Germinal center (tissue), 1 donor: ENCODE data around the gene IQCB1.
"Not testable (repeated sequence)": the region's sequence is repeated elsewhere in the genome, so short reads cannot be mapped to it uniquely, and the experiment has no call there.

Source experiments
- DNase-seq: peaks from one replicate; pipeline ENCODE4 v3.0.0; 2012; ENCODE audit warnings: mixed read lengths, low spot score

Gene IQCB1

DNA sequence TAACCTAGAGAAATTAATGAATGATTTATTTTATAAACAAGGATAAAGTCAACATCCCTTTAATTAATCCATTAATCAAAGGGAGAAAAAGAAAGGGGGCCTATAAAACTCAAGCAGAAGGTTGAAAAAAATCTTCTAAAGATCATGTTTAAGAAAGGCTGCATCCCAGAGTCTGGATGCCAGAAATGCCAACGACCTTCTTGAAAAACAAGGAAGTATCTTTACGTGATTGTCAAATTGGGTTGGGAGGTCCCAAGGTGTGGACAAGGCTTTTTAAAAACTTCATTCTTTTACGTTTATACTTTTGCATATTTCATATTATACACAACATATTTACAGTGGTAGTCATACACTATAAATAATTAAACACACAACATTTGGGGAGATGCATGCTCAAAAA lies 86.9 kb downstream of the IQCB1 start:
- no peak for DNase-seq

DNA sequence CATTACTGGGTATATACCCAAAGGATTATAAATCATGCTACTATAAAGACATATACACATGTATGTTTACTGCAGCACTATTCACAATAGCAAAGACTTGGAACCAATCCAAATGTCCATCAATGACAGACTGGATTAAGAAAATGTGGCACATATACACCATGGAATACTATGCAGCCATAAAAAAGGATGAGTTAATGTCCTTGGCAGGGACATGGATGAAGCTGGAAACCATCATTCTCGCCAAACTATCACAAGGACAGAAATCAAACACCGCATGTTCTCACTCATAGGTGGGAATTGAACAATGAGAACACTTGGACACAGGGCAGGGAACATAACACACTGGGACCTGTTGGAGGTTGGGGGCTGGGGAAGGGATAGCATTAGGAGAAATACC lies 91.8 kb downstream of the IQCB1 start:
- not testable (repeated sequence) for DNase-seq

DNA sequence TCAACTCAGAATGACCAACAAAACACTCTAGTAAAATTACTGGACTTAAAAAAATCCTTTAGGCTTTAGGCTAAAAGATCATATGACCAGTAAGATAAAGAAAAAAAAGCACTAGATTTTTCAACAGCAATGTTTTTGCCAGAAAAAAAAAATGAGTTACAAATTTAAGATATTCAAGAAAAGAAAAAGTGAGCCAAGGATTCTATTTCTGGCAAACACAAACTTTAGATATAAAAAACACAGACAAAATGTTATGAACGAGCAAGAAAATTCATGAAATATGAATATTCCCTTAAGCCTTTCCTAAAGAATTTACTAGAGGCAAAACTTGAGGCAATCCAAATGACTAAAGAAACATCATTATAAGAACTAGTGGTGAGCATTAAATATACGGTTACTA lies 94.0 kb downstream of the IQCB1 start:
- DNase-seq, result no peak

DNA sequence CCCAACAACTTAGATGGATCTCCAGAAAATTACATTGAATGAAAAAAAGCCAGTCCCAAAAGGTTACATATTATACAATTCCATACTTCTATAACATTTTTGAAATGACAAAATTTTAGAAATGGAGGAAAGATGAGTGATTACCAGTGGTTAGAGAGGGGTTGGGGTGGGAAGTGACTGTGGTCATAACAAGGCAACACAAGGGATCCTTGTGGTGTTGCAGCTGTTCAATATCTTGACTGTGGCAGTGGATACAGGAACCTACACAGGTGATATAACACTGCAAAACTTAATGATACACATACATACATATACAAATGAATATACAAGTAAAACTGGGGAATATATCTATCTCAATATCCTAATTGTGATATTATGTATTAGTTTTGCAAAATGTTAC lies 95.0 kb downstream of the IQCB1 start:
- DNase-seq, result no peak

DNA sequence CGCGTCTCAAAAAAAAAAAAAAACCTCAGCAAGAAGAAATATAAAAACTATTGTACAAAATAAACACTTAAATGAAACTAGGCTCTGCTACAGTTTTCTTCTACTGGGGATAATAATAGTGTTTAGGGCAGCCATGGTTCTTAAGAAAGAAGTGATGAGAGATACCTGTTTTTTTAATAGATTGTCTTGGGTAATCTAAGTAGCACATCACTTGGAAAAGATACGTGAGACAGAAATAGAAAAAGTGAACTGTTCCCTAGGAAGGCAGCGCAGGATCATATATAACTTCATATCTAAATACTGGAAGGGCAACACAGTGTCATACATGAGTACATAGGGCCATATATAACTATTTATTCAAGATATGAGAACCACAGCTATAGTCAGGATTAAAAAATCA lies 97.2 kb downstream of the IQCB1 start:
- DNase-seq, result no peak

DNA sequence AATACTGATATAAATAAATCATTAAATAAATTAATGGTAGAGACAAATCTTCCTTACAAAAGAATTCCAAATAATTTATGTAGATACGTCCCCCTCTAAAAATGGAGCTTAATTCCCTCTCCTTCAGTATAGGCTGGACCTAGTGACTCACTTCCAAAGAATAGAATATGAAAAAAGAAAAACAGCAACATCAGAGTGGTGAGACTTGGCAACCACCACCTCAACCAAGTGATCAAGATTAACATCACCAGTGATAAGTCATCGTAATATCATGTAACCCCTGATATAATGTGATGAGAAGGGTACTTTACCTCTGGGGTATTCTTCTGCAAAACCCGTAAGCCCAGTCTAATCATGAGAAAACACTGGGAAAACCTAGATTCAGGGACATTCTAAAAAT lies 98.7 kb downstream of the IQCB1 start:
- no peak for DNase-seq

DNA sequence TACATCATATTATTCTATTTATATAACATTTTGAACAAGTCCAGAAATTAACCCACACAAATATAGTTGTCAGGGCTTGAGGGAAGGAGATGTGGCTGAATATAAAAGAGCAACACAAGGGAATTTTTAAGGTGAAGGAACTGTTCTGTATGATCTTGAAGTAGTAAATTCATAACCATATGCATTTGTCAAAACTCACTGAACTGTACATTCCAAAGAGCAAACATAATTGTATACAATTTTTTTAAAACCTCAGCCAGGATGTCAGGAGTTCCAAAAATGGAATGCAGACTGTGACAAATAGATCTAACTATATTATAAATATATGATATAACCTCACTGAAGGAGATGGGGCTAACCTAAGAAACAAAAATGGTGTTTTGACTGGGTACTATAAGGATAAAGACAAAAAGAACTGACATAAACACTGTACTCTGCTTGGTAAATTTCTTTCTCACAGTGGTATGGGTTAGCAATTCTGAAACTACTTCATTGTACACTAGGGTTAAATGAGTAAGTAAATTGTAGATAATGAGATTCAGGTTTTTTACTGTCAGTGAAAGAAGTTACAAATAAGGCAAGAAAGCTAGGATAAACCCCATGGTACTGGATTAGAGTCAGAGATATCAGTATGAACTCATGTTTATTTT lies 99.7 kb downstream of the IQCB1 start:
- DNase-seq, result no peak

DNA sequence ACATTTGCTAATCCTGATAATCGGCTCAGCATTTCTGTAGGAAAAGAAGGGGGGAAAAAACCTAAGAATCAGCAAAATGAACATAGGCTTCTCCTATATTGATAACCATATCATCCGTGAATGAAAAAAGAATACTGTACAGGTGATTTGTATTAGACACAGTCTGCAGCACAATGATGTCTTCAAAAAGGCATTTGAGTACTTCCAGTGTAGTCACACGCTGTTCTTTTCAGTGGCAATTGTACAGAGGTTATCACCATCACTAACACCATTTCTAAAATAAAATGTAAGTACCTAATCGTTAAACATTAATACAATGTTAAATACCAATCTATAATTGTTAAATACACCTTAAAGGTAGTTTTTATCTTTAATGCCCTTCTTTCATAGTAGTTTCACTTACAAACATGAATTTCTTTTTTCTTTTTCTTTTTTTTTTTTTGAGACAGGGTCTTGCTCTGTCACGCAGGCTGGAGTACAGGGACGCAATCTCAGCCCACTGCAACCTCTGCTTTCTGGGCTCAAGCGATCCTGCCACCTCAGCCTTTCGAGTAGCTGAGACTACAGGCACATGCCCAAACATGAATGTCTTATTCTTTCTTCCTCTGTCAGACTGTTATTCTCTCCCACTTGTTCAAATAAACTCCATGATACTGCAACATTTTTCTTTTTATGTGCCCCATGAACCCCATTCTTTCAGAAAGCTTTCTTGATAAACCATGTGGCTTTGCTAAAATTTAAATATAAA lies 103.7 kb downstream of the IQCB1 start:
- DNase-seq, result no peak

DNA sequence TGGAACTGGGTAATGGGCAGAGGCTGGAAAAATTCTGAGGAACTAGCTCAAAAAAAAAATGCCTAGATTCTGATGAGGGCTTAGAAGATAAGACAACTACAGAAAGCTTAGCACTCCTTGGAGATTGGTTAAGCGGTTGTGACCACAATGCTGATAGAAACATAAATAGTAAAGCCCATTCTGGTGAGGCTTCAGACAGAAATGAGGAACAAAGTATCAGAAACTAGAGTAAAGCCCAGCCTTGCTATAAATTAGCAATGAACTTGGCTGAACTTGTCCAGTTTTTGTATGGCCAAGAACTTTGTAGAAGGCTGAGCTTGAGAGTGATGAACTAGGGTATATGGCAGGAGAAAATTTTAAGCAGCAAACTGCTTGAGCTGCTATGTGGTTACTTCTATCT lies 110.7 kb downstream of the IQCB1 start:
- DNase-seq, result no peak

DNA sequence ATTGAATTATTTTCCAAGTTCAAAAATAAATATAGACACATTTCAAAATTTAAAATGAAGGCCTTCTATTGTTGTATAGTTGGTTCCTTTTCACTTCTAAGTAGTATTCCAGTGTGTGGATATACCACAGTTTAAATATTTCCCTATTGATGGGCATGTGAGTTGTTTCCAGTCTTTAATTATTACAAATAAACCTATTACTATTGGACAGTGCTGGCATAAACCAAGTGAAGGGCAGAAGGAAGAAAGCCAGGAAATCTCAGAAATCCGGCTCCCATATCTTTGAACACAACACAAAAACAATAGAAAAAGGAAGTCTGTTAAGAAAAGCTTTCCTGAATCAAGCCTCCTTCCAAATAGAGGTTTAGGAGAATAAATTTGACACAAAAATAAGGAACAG lies 111.4 kb downstream of the IQCB1 start:
- DNase-seq, result no peak

DNA sequence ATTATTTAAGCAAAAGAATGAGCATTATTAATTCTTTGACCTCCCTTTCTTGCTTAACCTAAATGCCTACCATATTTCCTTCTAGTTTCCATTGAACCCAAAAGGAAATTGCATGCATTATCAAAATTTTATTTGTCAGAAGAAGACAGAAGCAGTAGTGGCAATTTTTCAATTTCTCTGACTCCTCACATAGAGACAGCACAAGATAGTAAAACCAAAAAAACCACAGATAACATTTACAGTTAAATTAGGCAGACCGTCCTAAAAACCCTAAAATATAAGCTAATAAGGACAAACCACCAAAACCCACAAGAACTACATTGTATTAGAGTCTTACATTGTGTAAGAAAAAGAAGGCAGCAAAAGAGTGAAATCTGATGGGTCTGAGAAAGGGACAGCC lies 112.4 kb downstream of the IQCB1 start:
- no peak for DNase-seq

DNA sequence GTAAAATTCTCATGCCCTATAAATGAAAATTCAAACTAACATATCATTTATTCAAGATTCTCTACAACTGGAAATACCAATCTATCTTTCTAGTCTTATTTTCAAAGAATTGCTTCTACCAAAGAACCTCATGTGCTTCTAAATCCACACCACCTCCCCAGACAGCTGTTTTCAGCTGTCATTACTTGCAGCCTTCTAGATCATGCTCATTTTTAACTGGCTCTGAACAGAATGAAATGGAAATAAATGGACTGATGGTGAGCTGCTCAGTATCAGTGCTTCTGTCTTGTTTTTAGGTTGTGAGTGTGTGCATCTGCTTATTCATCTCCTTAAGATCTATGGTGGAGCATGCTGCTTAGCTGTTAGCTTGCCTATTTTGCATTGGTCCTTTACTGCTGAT lies 114.7 kb downstream of the IQCB1 start:
- no peak for DNase-seq
